ENCODE measurements around the gene SP6.

Gene SP6

GRCh38 chr17:47850692-47851573 is at the start of gene SP6:
Gene SP6 (minus strand): TSS chr17:47851163. CDS start chr17:47848429, 2,734 bp downstream.
- peak; percentile 27 to 64 for DNase-seq
- TF ChIP-seq POLR2A (IDR thresholded peaks at IDR 0.05; ENCODE audit: low read length) (no peak), GATA1 (IDR thresholded peaks at IDR 0.05; ENCODE audit: low read depth, low read length) (no peak)

- TF ChIP-seq POLR2A (IDR thresholded peaks at IDR 0.05; ENCODE audit: low read length), result no peak
- no peak for TF ChIP-seq GATA1 (IDR thresholded peaks at IDR 0.05; ENCODE audit: low read depth, low read length)
- DNase-seq, result no peak
Observed at GRCh38 chr17:47899643-47900042, 48.7 kb upstream of the SP6 start.

- TF ChIP-seq GATA1 (IDR thresholded peaks at IDR 0.05; ENCODE audit: low read depth, low read length) (no peak), POLR2A (IDR thresholded peaks at IDR 0.05; ENCODE audit: low read length) (no peak)
- DNase-seq, result no peak
Observed at GRCh38 chr17:47898241-47898640, 47.3 kb upstream of the SP6 start.

- no peak for TF ChIP-seq GATA1 (IDR thresholded peaks at IDR 0.05; ENCODE audit: low read depth, low read length)
- no peak for DNase-seq
Observed at GRCh38 chr17:47897561-47897960, 46.6 kb upstream of the SP6 start.

- DNase-seq, result peak in 1 of 2 experiments; percentile 63
- TF ChIP-seq POLR2A (IDR thresholded peaks at IDR 0.05; ENCODE audit: low read length) (peak; percentile 45), GATA1 (IDR thresholded peaks at IDR 0.05; ENCODE audit: low read depth, low read length) (no peak)
Observed at GRCh38 chr17:47896672-47897490, 45.9 kb upstream of the SP6 start.

- DNase-seq, result peak; percentile 100
- peak; percentile 83 for TF ChIP-seq POLR2A (IDR thresholded peaks at IDR 0.05; ENCODE audit: low read length)
- no peak for TF ChIP-seq GATA1 (IDR thresholded peaks at IDR 0.05; ENCODE audit: low read depth, low read length)
Observed at GRCh38 chr17:47895856-47896671, 45.1 kb upstream of the SP6 start, which contains the start of gene SP2. Gene SP2 (plus strand): TSS chr17:47896236. CDS start chr17:47896287, 51 bp downstream.

GRCh38 chr17:47895347-47895855 is 44.4 kb upstream of the SP6 start:
- peak; percentile 73 to 83 for DNase-seq
- TF ChIP-seq POLR2A (IDR thresholded peaks at IDR 0.05; ENCODE audit: low read length) (peak; percentile 97), GATA1 (IDR thresholded peaks at IDR 0.05; ENCODE audit: low read depth, low read length) (no peak)

- TF ChIP-seq POLR2A (IDR thresholded peaks at IDR 0.05; ENCODE audit: low read length) (no peak), GATA1 (IDR thresholded peaks at IDR 0.05; ENCODE audit: low read depth, low read length) (no peak)
- DNase-seq, result peak; percentile 45 to 52
Observed at GRCh38 chr17:47894498-47895346, 43.8 kb upstream of the SP6 start.

GRCh38 chr17:47891545-47892088 is 40.7 kb upstream of the SP6 start:
- TF ChIP-seq POLR2A (IDR thresholded peaks at IDR 0.05; ENCODE audit: low read length), result no peak
- TF ChIP-seq GATA1 (IDR thresholded peaks at IDR 0.05; ENCODE audit: low read depth, low read length), result no peak
- no peak for DNase-seq

GRCh38 chr17:47889734-47890529 is 39.0 kb upstream of the SP6 start:
- TF ChIP-seq POLR2A (IDR thresholded peaks at IDR 0.05; ENCODE audit: low read length), result no peak
- no peak for TF ChIP-seq GATA1 (IDR thresholded peaks at IDR 0.05; ENCODE audit: low read depth, low read length)
- peak; percentile 81 to 91 for DNase-seq

- TF ChIP-seq POLR2A (IDR thresholded peaks at IDR 0.05; ENCODE audit: low read length) (no peak), GATA1 (IDR thresholded peaks at IDR 0.05; ENCODE audit: low read depth, low read length) (no peak)
- DNase-seq, result no peak
Observed at GRCh38 chr17:47888293-47888692, 37.3 kb upstream of the SP6 start.

Data from erythroblast (primary cell).